ENCODE results near the gene PRR33.

PRR33 gene

GRCh38 chr11:1894759-1895158, 3.1 kb upstream of the PRR33 start:
- no peak for TF ChIP-seq CTCF (IDR thresholded peaks at IDR 0.05; ENCODE audit: low read depth, low read length)

DNA sequence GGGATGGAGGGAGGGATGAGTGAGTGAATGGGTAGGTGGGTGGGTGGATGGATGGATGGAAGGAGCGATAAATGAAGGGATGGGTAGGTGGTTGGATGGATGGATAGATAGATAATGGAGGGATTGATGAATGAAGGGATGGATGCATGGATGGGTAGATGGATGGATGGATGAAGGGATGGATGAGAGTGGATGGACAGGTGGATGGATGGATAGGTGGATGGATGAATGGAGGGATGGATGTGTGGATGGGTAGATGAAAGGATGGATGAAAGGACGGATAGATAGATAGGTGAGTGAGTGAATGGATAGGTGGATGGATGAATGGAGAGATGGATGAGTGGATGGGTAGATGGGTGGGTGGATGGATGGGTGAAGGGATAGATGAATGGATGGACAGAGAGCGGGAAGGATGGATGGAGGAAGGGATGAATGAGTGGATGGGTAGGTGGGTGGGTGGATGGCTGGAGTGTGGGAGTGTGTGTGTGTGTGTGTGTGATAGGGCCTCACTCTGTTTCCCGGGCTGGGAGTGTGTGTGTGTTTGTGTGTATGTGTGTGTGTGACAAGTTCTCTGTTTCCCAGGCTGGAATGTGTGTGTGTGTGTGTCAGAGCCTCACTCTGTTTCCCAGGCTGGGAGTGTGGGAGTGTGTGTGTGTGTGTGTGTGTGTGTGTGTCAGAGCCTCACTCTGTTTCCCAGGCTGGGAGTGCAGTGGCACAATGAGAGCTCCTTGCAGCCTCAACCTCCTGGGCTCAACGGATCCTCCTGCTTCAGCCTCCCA, 2.1 kb upstream of the PRR33 start:
- no peak overlapping the region for H3K4me3 ChIP-seq (ENCODE audit: low read depth, low read length)
- no peak for TF ChIP-seq CTCF (IDR thresholded peaks at IDR 0.05; ENCODE audit: low read depth, low read length)

More at GRCh38 chr11:1894759-1895158, 3.1 kb upstream of the PRR33 start:
- H3K4me3 ChIP-seq (ENCODE audit: low read depth, low read length): no peak overlapping the region

- no peak overlapping the region for H3K4me3 ChIP-seq (ENCODE audit: low read depth, low read length)
- no peak for TF ChIP-seq CTCF (IDR thresholded peaks at IDR 0.05; ENCODE audit: low read depth, low read length)
These were observed 863 bp upstream of the PRR33 start for GRCh38 chr11:1892558-1892957.

GRCh38 chr11:1892116-1892515, 421 bp upstream of the PRR33 start:
- TF ChIP-seq CTCF (IDR thresholded peaks at IDR 0.05; ENCODE audit: low read depth, low read length): no peak
- no peak overlapping the region for H3K4me3 ChIP-seq (ENCODE audit: low read depth, low read length)

DNA sequence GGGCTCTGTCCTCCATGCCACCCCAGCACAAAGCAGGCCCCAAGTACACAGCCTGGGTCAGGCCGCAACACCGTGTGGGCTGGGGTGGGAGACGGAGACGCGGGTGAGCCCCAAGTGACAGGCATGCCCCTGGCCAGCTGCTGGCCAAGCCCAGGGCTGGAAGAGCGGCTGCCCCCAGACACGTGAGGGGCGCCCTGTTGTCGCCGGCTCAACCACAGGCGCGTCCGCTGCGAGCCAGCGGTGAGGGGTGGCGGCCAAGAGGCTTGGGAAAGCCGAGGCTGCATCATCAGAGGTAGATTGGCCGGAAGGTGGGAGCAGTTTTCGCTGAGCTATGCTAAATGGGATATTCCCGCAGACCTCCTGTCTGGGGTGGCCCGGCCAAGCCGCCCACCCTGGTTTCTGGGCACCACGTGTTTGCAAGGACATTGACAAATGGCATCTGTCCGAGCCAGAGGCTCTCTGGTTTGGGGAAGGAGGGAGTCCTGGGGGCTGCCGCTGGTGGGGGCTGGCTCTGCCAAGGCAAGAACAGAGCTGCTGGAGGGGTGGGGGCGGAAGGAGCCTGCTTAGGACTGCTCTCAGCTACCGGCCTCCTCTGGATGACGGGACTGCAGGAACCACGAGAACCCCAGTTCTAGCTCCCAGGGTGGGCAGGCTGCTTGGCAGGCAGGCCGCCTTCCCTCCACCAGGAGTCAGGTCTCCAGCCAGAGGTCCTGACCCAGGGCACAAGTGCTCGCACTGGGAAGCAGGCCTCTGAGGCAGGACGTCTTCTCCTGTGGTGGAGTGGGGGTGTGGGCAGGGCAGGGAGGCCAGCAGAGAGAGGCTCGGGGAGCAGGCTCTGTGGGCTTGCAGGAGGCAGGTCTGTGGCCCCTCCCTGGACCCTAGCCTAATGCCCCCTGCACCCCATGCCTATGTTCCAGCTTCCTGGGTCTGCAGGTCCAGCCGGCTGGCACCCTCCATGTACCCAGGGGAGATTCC, 552 bp downstream of the PRR33 start:
- H3K4me3 ChIP-seq (ENCODE audit: low read depth, low read length): no peak overlapping the region
- TF ChIP-seq CTCF (IDR thresholded peaks at IDR 0.05; ENCODE audit: low read depth, low read length): no peak

GRCh38 chr11:1889941-1890855, 1.5 kb downstream of the PRR33 start:
- TF ChIP-seq CTCF (IDR thresholded peaks at IDR 0.05; ENCODE audit: low read depth, low read length): no peak
- H3K4me3 ChIP-seq (ENCODE audit: low read depth, low read length): no peak overlapping the region
